Measurements from ENCODE around the gene LRRC8C.

DNA sequence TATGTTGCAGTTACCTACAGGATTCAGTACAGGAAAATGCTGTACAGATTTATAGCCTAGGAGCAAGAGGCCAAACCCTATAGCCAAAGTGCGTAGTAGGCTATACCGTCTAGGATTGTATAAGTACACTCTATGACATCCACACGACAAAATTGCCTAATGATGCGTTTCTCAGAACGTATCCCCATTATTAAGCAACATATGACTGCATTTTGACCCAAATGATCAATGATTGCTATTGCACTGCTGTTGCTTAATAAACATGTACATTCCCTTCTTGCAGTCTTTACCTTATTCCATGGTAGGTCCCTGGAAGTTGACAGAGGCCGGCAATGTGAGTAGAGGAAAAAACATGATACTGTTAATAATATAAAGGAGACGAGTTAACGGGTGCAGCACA is 33.0 kb downstream of the LRRC8C start:
- TF ChIP-seq, protein P1, sequence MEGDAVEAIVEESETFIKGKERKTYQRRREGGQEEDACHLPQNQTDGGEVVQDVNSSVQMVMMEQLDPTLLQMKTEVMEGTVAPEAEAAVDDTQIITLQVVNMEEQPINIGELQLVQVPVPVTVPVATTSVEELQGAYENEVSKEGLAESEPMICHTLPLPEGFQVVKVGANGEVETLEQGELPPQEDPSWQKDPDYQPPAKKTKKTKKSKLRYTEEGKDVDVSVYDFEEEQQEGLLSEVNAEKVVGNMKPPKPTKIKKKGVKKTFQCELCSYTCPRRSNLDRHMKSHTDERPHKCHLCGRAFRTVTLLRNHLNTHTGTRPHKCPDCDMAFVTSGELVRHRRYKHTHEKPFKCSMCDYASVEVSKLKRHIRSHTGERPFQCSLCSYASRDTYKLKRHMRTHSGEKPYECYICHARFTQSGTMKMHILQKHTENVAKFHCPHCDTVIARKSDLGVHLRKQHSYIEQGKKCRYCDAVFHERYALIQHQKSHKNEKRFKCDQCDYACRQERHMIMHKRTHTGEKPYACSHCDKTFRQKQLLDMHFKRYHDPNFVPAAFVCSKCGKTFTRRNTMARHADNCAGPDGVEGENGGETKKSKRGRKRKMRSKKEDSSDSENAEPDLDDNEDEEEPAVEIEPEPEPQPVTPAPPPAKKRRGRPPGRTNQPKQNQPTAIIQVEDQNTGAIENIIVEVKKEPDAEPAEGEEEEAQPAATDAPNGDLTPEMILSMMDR (IDR thresholded peaks at IDR 0.05 in 8 of 11, conservative IDR thresholded peaks at IDR 0.05 in 3 of 11): no peak
- TF ChIP-seq POLR2AphosphoS5 (IDR thresholded peaks at IDR 0.05) (no peak), POLR2A (IDR thresholded peaks at IDR 0.05) (no peak)

All from spleen (tissue), 7 donors.